CD4-positive, CD25-positive, alpha-beta regulatory T cell (primary cell): ENCODE results near the gene ZNG1C. TPM values are rescaled to one million over a fixed set of nuclear protein-coding genes. Genes with fewer than 3 reads are reported as not detected.
"Not testable (repeated sequence)": the region's sequence is repeated elsewhere in the genome, so short reads cannot be mapped to it uniquely, and the experiment has no call there.

Experiments used
- ATAC-seq, 2 donors: fragments of 150-1000 bp; cut with Tn5 transposase; one replicate each; pipeline ENCODE4 v1.10.0; 2021; ENCODE audit warnings: low read depth in 2 of 2, moderate number of reproducible peaks in 2 of 2, moderate library complexity in 1 of 2
- DNase-seq, 3 donors: peaks; one replicate each; pipeline versions ENCODE4 v3.0.0 to v3.0.0-alpha.2; 2012 to 2022; ENCODE audit warnings: mixed read lengths in 1 of 3
- H3K27ac ChIP-seq: one replicate; pipeline ENCODE4 v1.7.0; 2013; ENCODE audit warnings: mild to moderate bottlenecking, low read length; ENCODE audit not compliant: insufficient read depth, poor library complexity, severe bottlenecking
- H3K27me3 ChIP-seq: one replicate; pipeline ENCODE4 v1.7.0; 2013; ENCODE audit warnings: low read length; ENCODE audit not compliant: control insufficient read depth, insufficient read depth
- H3K36me3 ChIP-seq: one replicate; pipeline ENCODE4 v1.7.0; 2013; ENCODE audit warnings: mild to moderate bottlenecking, low read length, moderate library complexity; ENCODE audit not compliant: control insufficient read depth, insufficient read depth
- H3K4me1 ChIP-seq: 2 replicates; pipeline ENCODE4 v1.7.0; 2013; ENCODE audit warnings: mild to moderate bottlenecking, low read length; ENCODE audit not compliant: insufficient read depth, control insufficient read depth, poor library complexity, severe bottlenecking
- H3K4me3 ChIP-seq: one replicate; pipeline ENCODE4 v1.7.0; 2013; ENCODE audit warnings: low read depth, mild to moderate bottlenecking, low read length, moderate library complexity
- H3K9me3 ChIP-seq, 2 experiments: 1 replicate in 1 of 2; 2 replicates in 1 of 2; pipeline ENCODE4 v1.7.0; 2013; ENCODE audit warnings: low read length in 2 of 2, mild to moderate bottlenecking in 1 of 2, moderate library complexity in 1 of 2; ENCODE audit not compliant: control insufficient read depth in 2 of 2
- H3K27ac Mint-ChIP-seq, 3 donors: one replicate each; pipeline ENCODE4 v1.8.0; 2020 to 2022; ENCODE audit warnings: mild to moderate bottlenecking in 3 of 3, mixed read lengths in 3 of 3, moderate library complexity in 2 of 3
- H3K27me3 Mint-ChIP-seq: one replicate; pipeline ENCODE4 v1.8.0; 2022; ENCODE audit warnings: mild to moderate bottlenecking, mixed read lengths
- H3K36me3 Mint-ChIP-seq: one replicate; pipeline ENCODE4 v1.8.0; 2020; ENCODE audit warnings: mixed read lengths
- H3K4me1 Mint-ChIP-seq, 4 donors: one replicate each; pipeline ENCODE4 v1.8.0; 2020 to 2022; ENCODE audit warnings: mixed read lengths in 4 of 4, mild to moderate bottlenecking in 1 of 4
- H3K4me3 Mint-ChIP-seq, 4 donors: one replicate each; pipeline ENCODE4 v1.8.0; 2020 to 2022; ENCODE audit warnings: mild to moderate bottlenecking in 4 of 4, mixed read lengths in 4 of 4, moderate library complexity in 3 of 4
- H3K9me3 Mint-ChIP-seq, 7 donors: one replicate each; pipeline ENCODE4 v1.8.0; 2020 to 2022; ENCODE audit warnings: mixed read lengths in 7 of 7, mild to moderate bottlenecking in 3 of 7, moderate library complexity in 2 of 7
- polyA plus RNA-seq, 4 donors: library from polyadenylated mRNA; unstranded; fragments of 300-500 nt; fragmentation: Illumina TruSeq; gene quantifications; one replicate each; pipeline ENCODE4 v1.2.3, GENCODE V29; 2021
- total RNA-seq: library from RNA; stranded (reverse); gene quantifications from one replicate; pipeline ENCODE4 v1.2.3, GENCODE V29; 2022

Gene ZNG1C
- total and polyA plus RNA-seq, 5 donors from 2014 or later, result 14.2 to 33.8 (median 17.0) TPM

GRCh38 chr9:68306391-68306964 lies 64.7 kb downstream of the ZNG1C start:
- not testable (repeated sequence) for H3K27me3 ChIP-seq, DNase-seq, ATAC-seq, H3K27me3 Mint-ChIP-seq, H3K4me3 ChIP-seq, H3K27ac ChIP-seq, H3K9me3 Mint-ChIP-seq, H3K36me3 ChIP-seq, H3K4me1 ChIP-seq, H3K4me3 Mint-ChIP-seq, H3K27ac Mint-ChIP-seq, H3K4me1 Mint-ChIP-seq, H3K9me3 ChIP-seq, H3K36me3 Mint-ChIP-seq

- not testable (repeated sequence) for ATAC-seq
These were observed 65.3 kb downstream of the ZNG1C start for GRCh38 chr9:68307127-68307526.

GRCh38 chr9:68307654-68308053 lies 65.9 kb downstream of the ZNG1C start:
- ATAC-seq, H3K4me1 ChIP-seq, H3K4me3 ChIP-seq, H3K4me3 Mint-ChIP-seq, H3K9me3 ChIP-seq, H3K27ac Mint-ChIP-seq, H3K36me3 ChIP-seq, H3K27ac ChIP-seq, H3K27me3 Mint-ChIP-seq, H3K9me3 Mint-ChIP-seq, H3K4me1 Mint-ChIP-seq, H3K27me3 ChIP-seq, H3K36me3 Mint-ChIP-seq, DNase-seq: not testable (repeated sequence)

More at GRCh38 chr9:68307127-68307526, 65.3 kb downstream of the ZNG1C start:
- H3K4me1 ChIP-seq, H3K9me3 ChIP-seq, H3K27me3 ChIP-seq, H3K4me3 Mint-ChIP-seq, H3K27me3 Mint-ChIP-seq, DNase-seq, H3K36me3 Mint-ChIP-seq, H3K27ac ChIP-seq, H3K27ac Mint-ChIP-seq, H3K4me1 Mint-ChIP-seq, H3K4me3 ChIP-seq, H3K36me3 ChIP-seq, H3K9me3 Mint-ChIP-seq: not testable (repeated sequence)

GRCh38 chr9:68311208-68311607 lies 69.4 kb downstream of the ZNG1C start:
- not testable (repeated sequence) for H3K36me3 Mint-ChIP-seq, H3K27me3 ChIP-seq, H3K4me3 ChIP-seq, DNase-seq, H3K9me3 ChIP-seq, H3K4me1 Mint-ChIP-seq, H3K27ac ChIP-seq, H3K27me3 Mint-ChIP-seq, H3K9me3 Mint-ChIP-seq, H3K27ac Mint-ChIP-seq, H3K4me3 Mint-ChIP-seq, ATAC-seq, H3K36me3 ChIP-seq, H3K4me1 ChIP-seq

- not testable (repeated sequence) for H3K4me3 Mint-ChIP-seq, H3K27me3 Mint-ChIP-seq, H3K4me1 Mint-ChIP-seq, H3K27ac ChIP-seq, H3K27ac Mint-ChIP-seq, DNase-seq, ATAC-seq, H3K36me3 Mint-ChIP-seq, H3K36me3 ChIP-seq, H3K4me1 ChIP-seq, H3K9me3 ChIP-seq, H3K9me3 Mint-ChIP-seq, H3K4me3 ChIP-seq, H3K27me3 ChIP-seq
These were observed 76.4 kb downstream of the ZNG1C start for GRCh38 chr9:68318209-68318608.

GRCh38 chr9:68323749-68324148 lies 82.0 kb downstream of the ZNG1C start:
- not testable (repeated sequence) for H3K4me1 Mint-ChIP-seq, H3K36me3 ChIP-seq, H3K4me3 ChIP-seq, H3K27me3 ChIP-seq, H3K27ac Mint-ChIP-seq, H3K36me3 Mint-ChIP-seq, H3K4me1 ChIP-seq, H3K9me3 Mint-ChIP-seq, H3K9me3 ChIP-seq, ATAC-seq, H3K27ac ChIP-seq, H3K27me3 Mint-ChIP-seq, H3K4me3 Mint-ChIP-seq, DNase-seq

GRCh38 chr9:68324518-68324917 lies 82.7 kb downstream of the ZNG1C start:
- ATAC-seq, H3K36me3 Mint-ChIP-seq, H3K9me3 Mint-ChIP-seq, H3K27me3 ChIP-seq, H3K27ac ChIP-seq, H3K4me3 ChIP-seq, H3K4me1 ChIP-seq, DNase-seq, H3K27ac Mint-ChIP-seq, H3K27me3 Mint-ChIP-seq, H3K4me3 Mint-ChIP-seq, H3K36me3 ChIP-seq, H3K4me1 Mint-ChIP-seq, H3K9me3 ChIP-seq: not testable (repeated sequence)

GRCh38 chr9:68329106-68329505 lies 87.3 kb downstream of the ZNG1C start:
- H3K27ac Mint-ChIP-seq, H3K36me3 Mint-ChIP-seq, H3K36me3 ChIP-seq: not testable (repeated sequence)

More at GRCh38 chr9:68329106-68329505, 87.3 kb downstream of the ZNG1C start:
- not testable (repeated sequence) for H3K9me3 ChIP-seq, H3K27me3 ChIP-seq, DNase-seq, H3K27me3 Mint-ChIP-seq, H3K4me1 Mint-ChIP-seq, H3K4me1 ChIP-seq, H3K4me3 ChIP-seq, ATAC-seq, H3K9me3 Mint-ChIP-seq, H3K27ac ChIP-seq, H3K4me3 Mint-ChIP-seq
